ENCODE data around the gene NADSYN1. TPM values are rescaled to one million over a fixed set of nuclear protein-coding genes. Genes with fewer than 3 reads are reported as not detected.

Gene NADSYN1
- total RNA-seq, 2 experiments from 2014 or later = 106 to 112 TPM

GRCh38 chr11:71498091-71498490 is 45.1 kb downstream of the NADSYN1 start:
- H3K36me3 Mint-ChIP-seq (ENCODE audit: low read depth) = peaks cover 94% of the 10 kb centered on the region
- no peaks in the 10 kb centered on the region for H3K9me3 Mint-ChIP-seq
- peak in 1 of 14 experiments; percentile 12 for DNase-seq
- no peaks in the 10 kb centered on the region for H3K27me3 Mint-ChIP-seq
- no peak overlapping the region for H3K4me3 Mint-ChIP-seq
- ATAC-seq (ENCODE audit: poor library complexity) = no peak
- no peaks in the 10 kb centered on the region for H3K4me1 Mint-ChIP-seq (ENCODE audit: low read depth)
- H3K9me3 ChIP-seq (ENCODE audit: control insufficient read depth in 1 of 2, insufficient read depth in 1 of 2, low read length in 2 of 2) = peaks cover 0 to 9% of the 10 kb centered on the region in 2 experiments
- H3K27ac ChIP-seq (ENCODE audit: low read depth in 1 of 2, low read length in 2 of 2) = no peak overlapping the region
- H3K27me3 ChIP-seq (ENCODE audit: control insufficient read depth in 1 of 2, insufficient read depth in 2 of 2, low read length in 2 of 2) = no peaks in the 10 kb centered on the region
- ChIA-PET POLR2A (no interaction called here), CTCF (no interaction called here)
- no peaks in the 10 kb centered on the region for H3K4me1 ChIP-seq (ENCODE audit: insufficient read depth, low read length)
- TF ChIP-seq CTCF (IDR thresholded peaks at IDR 0.05) = no peak
- intact Hi-C loops (cut with DNase I, micrococcal nuclease) = no loop called here
- H3K36me3 ChIP-seq (ENCODE audit: insufficient read depth, low read length) = peaks cover 86% of the 10 kb centered on the region
- no peak overlapping the region for H3K27ac Mint-ChIP-seq
- H3K4me3 ChIP-seq (ENCODE audit: low read length) = no peak overlapping the region

GRCh38 chr11:71499125-71499524 is 46.1 kb downstream of the NADSYN1 start:
- intact Hi-C loops (cut with DNase I, micrococcal nuclease) = no loop called here
- no peak for ATAC-seq (ENCODE audit: poor library complexity)
- Mint-ChIP-seq H3K4me1 (ENCODE audit: low read depth) (no peaks in the 10 kb centered on the region), H3K9me3 (no peaks in the 10 kb centered on the region), H3K4me3 (no peak overlapping the region), H3K27ac (no peak overlapping the region), H3K36me3 (ENCODE audit: low read depth) (peaks cover 98% of the 10 kb centered on the region), H3K27me3 (no peaks in the 10 kb centered on the region)
- no peaks in the 10 kb centered on the region for H3K27me3 ChIP-seq (ENCODE audit: control insufficient read depth in 1 of 2, insufficient read depth in 2 of 2, low read length in 2 of 2)
- ChIA-PET CTCF (no interaction called here), POLR2A (no interaction called here)
- H3K4me1 ChIP-seq (ENCODE audit: insufficient read depth, low read length) = no peaks in the 10 kb centered on the region
- peaks cover 0 to 10% of the 10 kb centered on the region in 2 experiments for H3K9me3 ChIP-seq (ENCODE audit: control insufficient read depth in 1 of 2, insufficient read depth in 1 of 2, low read length in 2 of 2)
- peaks cover 93% of the 10 kb centered on the region for H3K36me3 ChIP-seq (ENCODE audit: insufficient read depth, low read length)
- no peak overlapping the region for H3K27ac ChIP-seq (ENCODE audit: low read depth in 1 of 2, low read length in 2 of 2)
- peak in 1 of 14 experiments; percentile 11 for DNase-seq
- TF ChIP-seq CTCF (IDR thresholded peaks at IDR 0.05) = no peak
- H3K4me3 ChIP-seq (ENCODE audit: low read length) = no peak overlapping the region

GRCh38 chr11:71499546-71499945 is 46.5 kb downstream of the NADSYN1 start:
- intact Hi-C loops (cut with DNase I, micrococcal nuclease) = no loop called here
- POLR2A ChIA-PET = no interaction called here
- Histone ChIP-seq H3K4me1 (ENCODE audit: insufficient read depth, low read length) (no peaks in the 10 kb centered on the region), H3K27me3 (ENCODE audit: control insufficient read depth in 1 of 2, insufficient read depth in 2 of 2, low read length in 2 of 2) (no peaks in the 10 kb centered on the region), H3K9me3 (ENCODE audit: control insufficient read depth in 1 of 2, insufficient read depth in 1 of 2, low read length in 2 of 2) (peaks cover 0 to 15% of the 10 kb centered on the region in 2 experiments), H3K4me3 (ENCODE audit: low read length) (no peak overlapping the region), H3K27ac (ENCODE audit: low read depth in 1 of 2, low read length in 2 of 2) (no peak overlapping the region), H3K36me3 (ENCODE audit: insufficient read depth, low read length) (peaks cover 90% of the 10 kb centered on the region)
- Mint-ChIP-seq H3K4me1 (ENCODE audit: low read depth) (no peaks in the 10 kb centered on the region), H3K27me3 (no peaks in the 10 kb centered on the region), H3K27ac (no peak overlapping the region), H3K4me3 (no peak overlapping the region), H3K36me3 (ENCODE audit: low read depth) (peaks cover 97% of the 10 kb centered on the region), H3K9me3 (peaks cover under 1% of the 10 kb centered on the region)
- TF ChIP-seq CTCF (IDR thresholded peaks at IDR 0.05) = no peak
- peak in 1 of 14 experiments; percentile 16 for DNase-seq
- CTCF ChIA-PET = no interaction called here
- no peak for ATAC-seq (ENCODE audit: poor library complexity)

Measured in CD4-positive, alpha-beta T cell (primary cell).